GM19328 (cell line): ENCODE data around the gene NPIPA7.
"Not testable (repeated sequence)": the region's sequence is repeated elsewhere in the genome, so short reads cannot be mapped to it uniquely, and the experiment has no call there.

Source experiments
- ATAC-seq: cut with Tn5 transposase; IDR thresholded peaks from one replicate; pipeline ENCODE4 v1.9.1; 2021; ENCODE audit warnings: mild to moderate bottlenecking, moderate library complexity; ENCODE audit not compliant: unreplicated experiment

The NPIPA7 gene

GRCh38 chr16:16417914-16418544 lies 39.1 kb downstream of the NPIPA7 start:
- not testable (repeated sequence) for ATAC-seq

- ATAC-seq: not testable (repeated sequence)
Observed at GRCh38 chr16:16420515-16420914, 41.6 kb downstream of the NPIPA7 start.

GRCh38 chr16:16425146-16425545 lies 46.2 kb downstream of the NPIPA7 start:
- not testable (repeated sequence) for ATAC-seq

- not testable (repeated sequence) for ATAC-seq
Observed at GRCh38 chr16:16431135-16431534, 52.2 kb downstream of the NPIPA7 start.

- not testable (repeated sequence) for ATAC-seq
Observed at GRCh38 chr16:16434711-16435110, 55.8 kb downstream of the NPIPA7 start.

- not testable (repeated sequence) for ATAC-seq
Observed at GRCh38 chr16:16441401-16441800, 62.5 kb downstream of the NPIPA7 start.
